Osteocyte (in vitro differentiated cells): ENCODE results near the gene KRTAP17-1. TPM values are rescaled to one million over a fixed set of nuclear protein-coding genes. Genes with fewer than 3 reads are reported as not detected.

Experiments
- DNase-seq: peaks from one replicate; pipeline ENCODE4 v3.0.0; 2021; ENCODE audit warnings: mixed read lengths; ENCODE audit not compliant: unreplicated experiment; ENCODE audit errors: extremely low spot score
- H3K27ac Mint-ChIP-seq: one replicate; pipeline ENCODE4 v1.8.0; 2021; ENCODE audit warnings: mild to moderate bottlenecking, mixed read lengths; ENCODE audit not compliant: unreplicated experiment
- H3K27me3 Mint-ChIP-seq: one replicate; pipeline ENCODE4 v1.8.0; 2021; ENCODE audit warnings: mixed read lengths; ENCODE audit not compliant: unreplicated experiment
- H3K36me3 Mint-ChIP-seq: one replicate; pipeline ENCODE4 v1.8.0; 2021; ENCODE audit warnings: mixed read lengths; ENCODE audit not compliant: unreplicated experiment
- H3K4me1 Mint-ChIP-seq: one replicate; pipeline ENCODE4 v1.8.0; 2021; ENCODE audit warnings: mixed read lengths; ENCODE audit not compliant: unreplicated experiment
- H3K4me3 Mint-ChIP-seq: one replicate; pipeline ENCODE4 v1.8.0; 2021; ENCODE audit warnings: mild to moderate bottlenecking, moderate library complexity, mixed read lengths; ENCODE audit not compliant: unreplicated experiment
- H3K9me3 Mint-ChIP-seq: one replicate; pipeline ENCODE4 v1.8.0; 2021; ENCODE audit warnings: mixed read lengths; ENCODE audit not compliant: unreplicated experiment
- CTCF ChIP-seq: fragments of 200-600 bp; sonication (generic); IDR thresholded peaks from 2 replicates; pipeline ENCODE4 v1.5.0; 2021; ENCODE audit warnings: antibody characterized with exemption, mild to moderate bottlenecking, moderate library complexity
- total RNA-seq: library from RNA; stranded (reverse); gene quantifications from 2 replicates; pipeline ENCODE4 v1.2.1, GENCODE V29; 2021

The KRTAP17-1 gene
- total RNA-seq, 1 donor from 2014 or later = not detected

- no peak overlapping the region for H3K27ac Mint-ChIP-seq
Measured at GRCh38 chr17:41322094-41322902, 6.8 kb upstream of the KRTAP17-1 start.

GRCh38 chr17:41318231-41318630 is 2.7 kb upstream of the KRTAP17-1 start:
- Mint-ChIP-seq H3K27me3 (no peaks in the 10 kb centered on the region), H3K4me1 (peaks cover 3% of the 10 kb centered on the region), H3K4me3 (no peak overlapping the region), H3K9me3 (peaks cover 20% of the 10 kb centered on the region), H3K36me3 (no peaks in the 10 kb centered on the region), H3K27ac (no peak overlapping the region)
- no peak for TF ChIP-seq CTCF
- DNase-seq = no peak

More at GRCh38 chr17:41322094-41322902, 6.8 kb upstream of the KRTAP17-1 start:
- Mint-ChIP-seq H3K9me3 (peaks cover 20% of the 10 kb centered on the region), H3K27me3 (no peaks in the 10 kb centered on the region), H3K4me1 (peaks cover 4% of the 10 kb centered on the region), H3K36me3 (no peaks in the 10 kb centered on the region), H3K4me3 (no peak overlapping the region)
- TF ChIP-seq CTCF = peak; percentile 80
- DNase-seq = no peak

- no peak for TF ChIP-seq CTCF
- Mint-ChIP-seq H3K4me3 (no peak overlapping the region), H3K9me3 (peaks cover 20% of the 10 kb centered on the region), H3K27me3 (no peaks in the 10 kb centered on the region), H3K36me3 (no peaks in the 10 kb centered on the region), H3K4me1 (no peaks in the 10 kb centered on the region), H3K27ac (no peak overlapping the region)
- no peak for DNase-seq
Measured at GRCh38 chr17:41315814-41316445, 420 bp upstream of the KRTAP17-1 start.

GRCh38 chr17:41311111-41311510 is 4.4 kb downstream of the KRTAP17-1 start:
- DNase-seq = no peak
- no peaks in the 10 kb centered on the region for H3K9me3 Mint-ChIP-seq
- no peak overlapping the region for H3K4me3 Mint-ChIP-seq
- H3K27me3 Mint-ChIP-seq = no peaks in the 10 kb centered on the region
- TF ChIP-seq CTCF = no peak
- no peak overlapping the region for H3K27ac Mint-ChIP-seq
- peaks cover 14% of the 10 kb centered on the region for H3K4me1 Mint-ChIP-seq
- H3K36me3 Mint-ChIP-seq = no peaks in the 10 kb centered on the region

GRCh38 chr17:41308918-41309359 is 6.6 kb downstream of the KRTAP17-1 start, which contains the start of gene KRTAP16-1:
TSS of gene KRTAP16-1 (minus strand) at chr17:41309309. CDS start at chr17:41309253, 56 bp downstream.
- TF ChIP-seq CTCF = no peak
- Mint-ChIP-seq H3K9me3 (no peaks in the 10 kb centered on the region), H3K27ac (no peak within 1 kb of the TSS), H3K4me3 (no peak within 1 kb of the TSS), H3K27me3 (no peaks in the 10 kb centered on the region), H3K4me1 (peaks cover 14% of the 10 kb centered on the region), H3K36me3 (no peaks in the 10 kb centered on the region)
- no peak for DNase-seq
